ENCODE results near the gene GAL3ST3.
A peak's percentile ranks its signal among the peaks of the same experiment; 100 is the strongest.

The GAL3ST3 gene

GRCh38 chr11:66047541-66048365, 1.2 kb downstream of the GAL3ST3 start:
- peaks cover 24% of the 10 kb centered on the region for H3K4me1 ChIP-seq (ENCODE audit: low read length)
- no peaks in the 10 kb centered on the region for H4K20me1 ChIP-seq (ENCODE audit: insufficient read depth, low read length)
- no peaks in the 10 kb centered on the region for H3K27me3 ChIP-seq (replicated peaks; ENCODE audit: insufficient read depth, low read length)
- no peak overlapping the region for H3K9ac ChIP-seq (ENCODE audit: low read length)
- peaks cover 6% of the 10 kb centered on the region for H3K79me2 ChIP-seq (ENCODE audit: low read length)
- no peak overlapping the region for H3K4me3 ChIP-seq (ENCODE audit: low read length)
- H3K9me3 ChIP-seq (replicated peaks; ENCODE audit: insufficient read depth, low read length) = no peaks in the 10 kb centered on the region
- no peak overlapping the region for H3K4me2 ChIP-seq (ENCODE audit: low read depth, low read length)
- no peak overlapping the region for H3K27ac ChIP-seq (ENCODE audit: low read length)
- H3K36me3 ChIP-seq (replicated peaks; ENCODE audit: insufficient read depth, low read length) = no peaks in the 10 kb centered on the region
- no peaks in the 10 kb centered on the region for H3K9me2 ChIP-seq (replicated peaks; ENCODE audit: insufficient read depth, low read length)
- peaks cover 17% of the 10 kb centered on the region for H3F3A ChIP-seq (ENCODE audit: insufficient read depth, low read length)
- TF ChIP-seq EZH2phosphoT487 (IDR thresholded peaks at IDR 0.05; ENCODE audit: low read length) = no peak
- no peak for TF ChIP-seq CTCF (IDR thresholded peaks at IDR 0.05; ENCODE audit: low read length)
- no peak for TF ChIP-seq EZH2 (optimal IDR thresholded peaks at IDR 0.05; ENCODE audit: low read depth, low read length)
- no peak for DNase-seq
- H2AFZ ChIP-seq (ENCODE audit: low read length) = no peak overlapping the region

- Histone ChIP-seq H2AFZ (ENCODE audit: low read length) (no peak overlapping the region), H3K4me2 (ENCODE audit: low read depth, low read length) (no peak overlapping the region), H3K79me2 (ENCODE audit: low read length) (no peaks in the 10 kb centered on the region), H3K9me2 (replicated peaks; ENCODE audit: insufficient read depth, low read length) (no peaks in the 10 kb centered on the region), H3K27ac (ENCODE audit: low read length) (no peak overlapping the region), H3K27me3 (replicated peaks; ENCODE audit: insufficient read depth, low read length) (no peaks in the 10 kb centered on the region), H3K4me3 (ENCODE audit: low read length) (no peak overlapping the region), H3K9me3 (replicated peaks; ENCODE audit: insufficient read depth, low read length) (no peaks in the 10 kb centered on the region), H3K4me1 (ENCODE audit: low read length) (peaks cover 24% of the 10 kb centered on the region), H3K9ac (ENCODE audit: low read length) (no peak overlapping the region), H3K36me3 (replicated peaks; ENCODE audit: insufficient read depth, low read length) (no peaks in the 10 kb centered on the region), H4K20me1 (ENCODE audit: insufficient read depth, low read length) (no peaks in the 10 kb centered on the region), H3F3A (ENCODE audit: insufficient read depth, low read length) (peaks cover 12% of the 10 kb centered on the region)
- no peak for DNase-seq
- TF ChIP-seq CTCF (IDR thresholded peaks at IDR 0.05; ENCODE audit: low read length) (no peak), EZH2 (optimal IDR thresholded peaks at IDR 0.05; ENCODE audit: low read depth, low read length) (no peak)
Observed at GRCh38 chr11:66046901-66047300, 2.1 kb downstream of the GAL3ST3 start.

GRCh38 chr11:66045177-66045639, 3.8 kb downstream of the GAL3ST3 start:
- Histone ChIP-seq H4K20me1 (ENCODE audit: insufficient read depth, low read length) (no peaks in the 10 kb centered on the region), H3K9me2 (replicated peaks; ENCODE audit: insufficient read depth, low read length) (no peaks in the 10 kb centered on the region), H3K4me3 (ENCODE audit: low read length) (peak overlapping the region; percentile 24; the same call in 1 of the 2 replicates), H3K4me2 (ENCODE audit: low read depth, low read length) (peak overlapping the region; percentile 98), H3K79me2 (ENCODE audit: low read length) (no peaks in the 10 kb centered on the region), H3K36me3 (replicated peaks; ENCODE audit: insufficient read depth, low read length) (no peaks in the 10 kb centered on the region), H3K4me1 (ENCODE audit: low read length) (peaks cover 15% of the 10 kb centered on the region), H3K9ac (ENCODE audit: low read length) (no peak overlapping the region), H3K27me3 (replicated peaks; ENCODE audit: insufficient read depth, low read length) (no peaks in the 10 kb centered on the region), H3K27ac (ENCODE audit: low read length) (no peak overlapping the region), H3F3A (ENCODE audit: insufficient read depth, low read length) (peaks cover 10% of the 10 kb centered on the region), H2AFZ (ENCODE audit: low read length) (peak overlapping the region; percentile 88), H3K9me3 (replicated peaks; ENCODE audit: insufficient read depth, low read length) (no peaks in the 10 kb centered on the region)
- peak; percentile 86 for DNase-seq
- TF ChIP-seq EZH2 (optimal IDR thresholded peaks at IDR 0.05; ENCODE audit: low read depth, low read length) = no peak
- TF ChIP-seq EZH2phosphoT487 (IDR thresholded peaks at IDR 0.05; ENCODE audit: low read length) = no peak
- TF ChIP-seq CTCF (IDR thresholded peaks at IDR 0.05; ENCODE audit: low read length) = peak; percentile 95

Data from MM.1S (cell line).